ENCODE data around the gene RNF121.

RNF121 gene

DNA sequence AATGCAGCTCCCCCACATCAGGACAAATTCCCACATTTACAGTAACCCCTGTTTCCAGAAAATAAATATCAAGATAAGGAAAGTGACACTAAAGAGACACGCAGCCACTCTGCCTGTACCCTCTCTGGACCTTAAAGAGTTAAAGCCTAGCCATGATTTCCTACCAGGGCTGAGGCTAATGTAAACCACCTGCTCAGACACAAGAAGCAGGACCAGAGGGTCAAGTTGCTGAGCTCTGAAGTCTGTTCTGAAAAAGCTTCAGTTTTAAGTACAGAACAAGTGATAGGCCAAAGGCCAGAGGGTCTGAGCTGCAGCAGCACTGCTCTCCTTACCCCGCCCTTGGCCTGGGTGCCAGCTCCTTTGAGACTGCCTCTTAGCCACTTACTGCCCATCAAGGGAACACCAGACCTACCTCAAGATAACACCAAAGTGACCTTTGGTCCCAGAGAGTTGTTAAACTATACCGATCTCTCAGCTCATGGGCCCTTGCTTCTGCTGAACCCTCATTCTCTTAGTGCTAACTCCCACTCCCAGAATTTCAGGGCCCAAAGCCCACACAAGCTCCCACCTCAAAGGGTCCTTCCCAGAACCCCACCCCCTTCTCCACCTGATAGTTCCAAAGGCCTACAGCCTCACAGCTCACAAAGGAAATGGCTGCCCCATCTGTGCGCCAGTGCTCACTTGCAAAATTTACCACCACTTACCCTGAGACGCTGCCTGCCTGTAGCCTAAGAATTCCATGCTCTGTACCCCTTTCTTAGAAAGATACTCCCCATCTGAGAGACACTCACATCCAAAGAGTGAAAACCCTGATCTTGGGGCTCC lies 110.4 kb downstream of the RNF121 start:
- peak; percentile 5 for DNase-seq (ENCODE audit: low spot score)

DNA sequence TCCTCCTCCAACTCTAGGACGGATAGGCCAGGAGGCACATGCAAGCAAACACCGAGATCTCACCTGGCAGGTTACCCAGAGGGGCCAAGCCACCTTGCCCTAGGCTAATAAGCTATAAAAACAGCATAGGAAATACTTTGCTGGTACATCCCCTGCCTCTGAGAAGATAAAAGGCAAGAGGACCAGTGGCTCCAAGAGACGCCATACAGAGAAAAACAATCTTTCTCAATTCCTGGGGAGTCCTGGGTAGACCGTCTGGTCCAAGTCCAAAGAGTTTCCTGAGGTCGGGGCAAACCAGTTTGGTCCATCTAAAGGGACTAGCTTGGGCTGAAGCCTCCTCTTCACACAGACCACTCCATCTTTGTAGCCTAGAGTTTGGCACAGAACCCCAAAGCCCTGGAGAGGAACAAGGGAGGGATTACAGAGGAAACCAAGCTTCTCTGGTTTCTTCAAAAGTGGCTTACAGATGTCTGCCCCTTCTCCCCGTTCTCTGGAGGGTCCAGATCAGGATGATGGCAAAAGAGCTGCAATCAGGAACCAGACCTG lies 111.1 kb downstream of the RNF121 start:
- no peak for DNase-seq (ENCODE audit: low spot score)

DNA sequence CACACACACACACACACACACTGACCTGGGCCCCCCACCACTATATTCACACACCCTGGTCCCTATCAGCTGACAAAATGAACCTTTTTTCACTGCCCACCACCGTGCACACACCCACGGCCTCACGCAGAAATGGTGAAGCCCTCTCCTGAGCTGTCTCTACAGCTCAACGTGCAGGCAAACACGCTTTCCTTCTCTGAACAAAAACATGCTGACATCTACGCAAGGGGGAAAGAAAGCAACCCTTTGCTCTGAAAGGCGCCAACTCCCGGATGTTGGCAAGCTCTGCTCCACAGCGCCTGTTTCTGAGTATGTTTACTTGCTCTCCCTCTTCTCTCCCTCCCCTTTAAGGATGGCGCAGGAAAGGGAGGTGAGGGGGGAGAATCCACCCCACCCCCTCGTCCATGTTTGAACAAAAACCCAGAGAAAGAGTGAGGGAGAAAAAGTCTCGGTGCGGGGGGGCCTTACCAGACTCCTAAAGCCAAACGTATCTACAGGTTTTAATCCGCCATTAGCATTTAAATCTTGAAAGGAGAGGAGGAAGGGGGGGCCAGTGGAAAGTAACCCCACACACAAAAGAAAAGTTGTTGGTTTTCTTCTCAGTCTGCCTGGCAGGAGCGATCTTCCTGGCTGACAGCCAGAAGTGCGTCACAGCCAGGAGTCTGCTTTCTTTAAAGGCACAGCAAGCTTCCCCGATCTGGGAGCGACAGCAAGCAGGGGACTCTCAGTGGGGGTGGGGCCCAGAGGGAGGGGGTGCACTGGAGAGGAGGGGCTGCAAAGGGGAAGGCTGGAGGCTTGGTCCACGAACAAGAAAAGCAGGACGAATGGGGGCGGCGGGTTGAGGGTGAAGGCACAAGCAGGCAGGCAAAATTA lies 111.9 kb downstream of the RNF121 start:
- DNase-seq (ENCODE audit: low spot score) = peak; percentile 76

DNA sequence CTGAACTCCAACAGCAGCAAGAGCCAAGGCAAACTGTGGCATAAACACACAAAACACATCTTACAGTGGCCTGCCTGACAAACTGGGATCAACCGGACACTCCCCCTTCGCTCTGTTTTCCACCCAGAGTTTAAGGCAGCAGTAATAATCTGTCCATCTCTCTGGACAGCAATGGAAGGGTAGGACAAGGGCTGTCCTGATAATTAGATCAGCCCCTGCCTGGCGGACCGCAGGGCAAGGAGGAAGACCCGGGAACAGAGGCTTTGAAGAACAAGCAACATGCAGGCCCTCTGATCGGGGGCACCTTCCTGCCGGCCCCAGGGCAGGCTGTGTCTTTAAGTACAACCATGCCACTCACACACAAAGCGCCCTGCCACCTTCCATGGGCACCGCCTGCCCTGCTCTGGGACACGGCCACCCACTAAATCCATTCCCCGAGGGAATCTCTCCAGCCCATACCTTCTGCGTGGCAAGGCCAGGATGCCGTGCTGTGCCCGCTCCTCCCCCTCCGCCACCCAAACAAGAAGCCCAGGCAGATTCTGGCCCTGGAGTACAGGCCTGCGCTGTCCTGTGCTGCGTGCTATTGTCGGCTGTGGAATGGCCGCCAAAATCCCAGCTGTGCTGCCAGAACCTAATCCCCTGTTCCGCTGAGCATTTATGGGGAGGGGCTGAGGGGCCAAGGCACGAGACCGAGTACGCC lies 112.7 kb downstream of the RNF121 start:
- peak; percentile 43 for DNase-seq (ENCODE audit: low spot score)

DNA sequence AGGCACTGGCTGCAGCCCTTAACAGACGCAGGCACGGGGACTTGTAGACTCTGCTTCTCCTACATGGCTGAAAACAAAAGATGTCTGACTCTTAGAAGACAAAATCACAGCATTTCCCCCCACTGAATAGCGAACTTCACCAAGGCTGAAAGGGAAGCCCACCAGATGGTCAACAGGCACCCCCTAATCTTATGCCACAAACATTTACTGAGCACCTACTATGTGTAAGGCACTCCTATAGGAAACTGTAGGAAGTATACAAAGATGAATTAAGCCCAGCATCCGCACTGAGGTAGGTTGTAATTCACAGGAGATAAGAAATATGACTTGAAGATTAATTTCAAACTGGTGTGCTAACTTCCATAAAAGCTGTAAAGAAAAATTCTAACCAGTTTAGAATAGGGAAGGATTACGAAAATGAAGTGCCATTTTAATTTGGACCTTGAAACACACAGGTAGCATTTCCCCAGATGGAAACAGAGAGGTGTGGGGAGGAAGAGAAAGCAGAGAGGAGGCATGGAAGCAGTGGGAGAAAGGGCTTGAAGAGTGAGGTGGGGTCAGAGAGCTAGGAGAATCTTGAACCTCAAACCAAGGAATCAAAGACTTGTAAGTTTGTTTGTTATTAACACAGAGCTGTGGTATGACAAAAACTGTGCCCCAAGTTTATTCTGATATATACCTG lies 113.4 kb downstream of the RNF121 start:
- no peak for DNase-seq (ENCODE audit: low spot score)

DNA sequence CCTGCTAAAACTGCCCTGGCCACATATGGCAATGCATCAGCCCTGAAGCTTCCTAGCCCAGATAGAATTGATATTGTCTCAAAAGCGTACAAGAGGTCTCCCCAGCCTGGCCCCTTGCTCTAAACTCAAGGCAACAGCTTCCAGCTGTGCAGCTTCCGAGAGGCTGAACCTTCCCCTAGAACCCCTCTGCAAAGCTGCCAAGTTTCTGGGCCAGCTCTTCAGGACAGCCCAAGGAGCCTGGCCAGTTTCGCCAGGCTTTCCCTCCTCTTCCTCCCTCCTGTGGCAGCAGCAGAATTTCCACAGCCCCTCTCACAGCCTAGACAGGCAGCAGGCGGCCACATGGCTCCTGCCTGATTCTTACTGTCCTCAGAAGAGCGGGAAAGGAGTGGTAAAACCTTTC lies 117.0 kb downstream of the RNF121 start:
- no peak for DNase-seq (ENCODE audit: low spot score)

Data from CD4-positive, alpha-beta T cell treated with Interleukin-6 at 100 ng/mL for 8 hours (primary cell).